HG03103 (cell line): Measurements from ENCODE around the gene RAB7B.

Experiments used
- ATAC-seq: cut with Tn5 transposase; IDR thresholded peaks from one replicate; pipeline ENCODE4 v1.9.1; 2021; ENCODE audit warnings: low read depth; ENCODE audit not compliant: unreplicated experiment

The RAB7B gene

DNA sequence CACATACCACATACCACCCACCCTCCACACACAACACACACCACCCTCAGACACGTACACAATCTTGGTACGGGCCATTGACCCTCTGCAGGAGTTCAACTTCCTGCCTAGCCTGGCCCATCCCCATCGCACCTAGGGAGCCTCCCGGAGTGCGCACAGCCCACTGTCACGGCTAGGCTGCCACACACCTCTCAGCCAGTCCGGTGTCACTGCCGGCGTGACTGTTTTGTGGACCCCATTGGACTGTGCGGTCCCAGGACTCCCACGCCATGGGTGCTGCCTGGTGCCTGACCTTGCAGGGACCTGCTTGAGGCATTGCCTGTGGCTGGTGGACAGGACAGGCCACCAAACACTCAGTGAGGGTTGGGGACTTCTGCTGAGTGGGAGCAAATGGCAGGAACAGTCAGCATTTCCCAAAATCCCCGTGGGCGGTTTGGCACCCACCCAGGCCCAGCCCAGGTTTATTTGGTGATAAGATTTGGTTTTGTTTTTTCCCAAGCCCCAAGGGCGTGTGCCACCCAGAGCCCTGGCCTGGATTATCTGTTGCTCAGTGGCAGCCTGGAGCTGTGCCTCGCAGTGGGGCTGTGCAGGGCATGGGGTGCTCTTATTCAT lies 27.7 kb downstream of the RAB7B start:
- ATAC-seq = no peak

DNA sequence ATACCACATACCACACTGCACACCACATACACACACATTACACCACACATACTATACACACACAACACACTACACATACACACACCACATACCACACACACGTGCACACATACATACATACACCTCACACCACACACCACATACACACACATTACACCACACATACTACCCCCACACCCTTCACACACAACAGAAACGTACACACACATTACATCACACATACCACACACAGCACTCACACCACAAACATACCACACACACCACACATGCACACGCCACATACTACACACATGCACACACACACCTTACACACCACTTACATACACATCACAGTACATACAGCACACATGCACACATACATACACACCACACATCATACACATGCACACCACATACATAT lies 28.5 kb downstream of the RAB7B start:
- no peak for ATAC-seq

DNA sequence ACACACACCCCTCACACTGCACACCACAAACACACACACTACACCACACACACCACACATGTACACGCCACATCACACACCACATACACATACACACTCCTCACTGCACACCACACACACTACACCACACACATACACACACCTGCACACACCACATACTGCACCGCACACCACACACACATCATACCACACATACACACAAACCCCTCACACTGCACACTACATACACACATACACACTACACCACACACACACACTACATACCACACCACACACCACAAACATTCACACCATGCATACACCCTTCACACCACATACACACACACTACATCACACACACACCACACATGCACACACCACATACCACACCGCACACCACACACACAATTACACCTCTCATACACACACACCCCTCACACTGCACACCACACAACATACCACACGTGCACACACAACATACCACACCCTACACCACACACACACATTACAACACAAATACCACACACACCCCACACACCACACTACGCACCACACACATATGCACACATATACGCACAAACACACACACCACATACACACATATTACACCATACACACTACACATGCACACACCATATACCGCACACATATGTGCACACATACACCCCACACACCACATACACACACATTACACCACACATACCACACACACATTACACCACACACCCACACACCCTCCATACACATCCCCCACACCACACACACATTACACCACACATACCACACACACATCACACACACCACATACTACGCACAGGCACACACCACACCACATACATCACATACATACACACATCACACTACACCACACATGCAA lies 29.6 kb downstream of the RAB7B start:
- ATAC-seq = no peak

DNA sequence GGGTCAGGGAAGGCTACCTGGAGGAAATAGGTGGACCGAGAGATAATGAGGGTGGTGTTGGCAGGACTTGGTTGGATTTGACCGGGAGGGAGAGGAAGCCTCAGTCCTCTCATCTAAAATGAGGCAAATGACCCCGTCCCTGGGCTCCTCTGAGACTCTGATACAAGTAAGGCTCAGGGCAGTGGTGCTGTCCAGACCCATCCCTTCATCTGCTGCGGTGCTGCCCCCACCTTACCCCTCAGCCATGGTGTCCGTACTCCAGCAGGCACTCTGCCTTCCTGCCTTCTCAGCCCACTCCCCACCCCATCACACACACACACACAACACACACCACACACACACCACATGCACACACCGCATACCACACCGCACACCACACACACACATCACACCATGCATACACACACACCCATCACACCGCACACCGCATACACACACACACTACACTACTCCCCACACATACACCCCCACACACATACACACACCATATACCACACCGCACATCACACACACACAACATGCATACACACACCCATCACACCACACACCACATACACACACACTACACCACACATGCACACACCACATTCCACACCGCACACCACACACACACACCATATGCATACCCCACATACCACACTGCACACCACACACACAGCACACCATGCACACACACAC lies 30.6 kb downstream of the RAB7B start:
- no peak for ATAC-seq

DNA sequence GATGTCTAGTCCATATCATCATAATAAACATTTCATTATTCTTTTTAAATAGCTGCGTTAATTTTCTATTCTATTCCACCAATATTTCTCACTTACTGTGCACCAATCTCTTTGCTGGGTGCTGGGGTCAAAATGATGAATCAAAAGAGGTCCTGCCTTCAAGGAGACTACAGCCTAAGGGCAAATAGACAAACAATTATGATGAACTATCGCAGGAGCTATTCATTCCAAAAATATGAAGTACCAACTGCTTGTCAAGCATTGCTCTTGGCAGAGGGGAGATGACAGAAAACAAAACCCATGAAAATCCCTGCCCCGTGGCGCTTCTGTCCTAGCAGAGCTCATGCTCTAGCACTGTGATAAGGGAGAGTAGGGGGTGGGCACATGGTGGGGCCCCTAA lies 31.1 kb downstream of the RAB7B start:
- ATAC-seq = no peak

DNA sequence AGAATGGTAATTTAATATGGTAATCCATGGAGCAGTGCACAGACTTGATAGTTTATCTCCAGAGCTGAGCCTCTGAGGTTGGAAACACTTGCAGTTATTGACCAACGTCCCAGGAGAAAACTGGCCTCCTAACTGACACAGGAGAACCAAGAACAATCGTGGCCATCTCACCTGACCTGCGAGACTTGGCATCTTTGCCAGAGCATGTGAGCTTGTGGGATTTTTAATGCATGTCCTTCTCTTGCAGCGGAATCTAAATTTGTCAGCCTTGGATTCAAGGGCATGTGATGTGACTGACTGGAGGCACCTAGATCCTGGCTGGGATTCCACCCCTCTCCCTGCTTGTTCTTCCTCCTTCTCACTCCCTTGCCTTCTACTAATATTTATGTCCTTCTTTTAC lies 32.1 kb downstream of the RAB7B start:
- ATAC-seq = no peak

DNA sequence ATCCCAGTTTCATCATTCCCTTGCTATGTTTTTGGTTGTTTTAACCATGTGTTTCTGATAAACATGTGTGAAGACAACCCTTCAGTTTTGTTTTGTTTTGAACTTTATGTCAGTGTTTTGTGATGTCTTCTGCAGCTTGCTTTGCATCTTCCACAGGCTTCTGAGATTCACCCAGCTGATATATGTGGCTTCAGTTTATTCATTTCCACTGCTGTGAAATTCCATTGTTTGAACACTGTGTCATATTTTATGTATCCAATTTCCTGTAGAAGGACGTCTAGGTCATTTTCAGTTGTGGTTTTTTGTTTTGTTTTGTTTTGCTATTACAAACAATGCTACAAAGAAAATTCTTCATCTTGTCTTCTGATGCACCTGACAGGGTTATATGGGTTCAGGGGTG lies 32.7 kb downstream of the RAB7B start:
- no peak for ATAC-seq

DNA sequence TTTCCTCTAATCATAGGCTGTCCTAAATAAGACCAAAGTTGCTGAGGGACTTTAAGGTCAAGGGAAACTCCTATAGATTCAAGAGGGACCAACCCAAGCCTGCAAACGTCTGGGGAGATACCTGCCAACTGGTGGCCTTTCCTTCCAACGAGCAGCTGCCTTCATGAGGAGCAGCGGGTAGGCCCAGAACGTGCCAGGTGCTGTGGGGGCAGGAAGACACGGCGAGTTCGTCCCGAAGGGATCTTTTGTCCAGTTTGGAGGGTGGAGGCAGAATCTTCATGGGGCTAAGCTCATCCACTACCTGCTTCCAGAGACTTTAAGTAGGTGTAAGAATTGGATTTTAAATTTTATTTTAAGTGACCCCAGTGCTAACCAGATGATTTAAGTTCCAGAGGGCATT lies 34.0 kb downstream of the RAB7B start:
- no peak for ATAC-seq

DNA sequence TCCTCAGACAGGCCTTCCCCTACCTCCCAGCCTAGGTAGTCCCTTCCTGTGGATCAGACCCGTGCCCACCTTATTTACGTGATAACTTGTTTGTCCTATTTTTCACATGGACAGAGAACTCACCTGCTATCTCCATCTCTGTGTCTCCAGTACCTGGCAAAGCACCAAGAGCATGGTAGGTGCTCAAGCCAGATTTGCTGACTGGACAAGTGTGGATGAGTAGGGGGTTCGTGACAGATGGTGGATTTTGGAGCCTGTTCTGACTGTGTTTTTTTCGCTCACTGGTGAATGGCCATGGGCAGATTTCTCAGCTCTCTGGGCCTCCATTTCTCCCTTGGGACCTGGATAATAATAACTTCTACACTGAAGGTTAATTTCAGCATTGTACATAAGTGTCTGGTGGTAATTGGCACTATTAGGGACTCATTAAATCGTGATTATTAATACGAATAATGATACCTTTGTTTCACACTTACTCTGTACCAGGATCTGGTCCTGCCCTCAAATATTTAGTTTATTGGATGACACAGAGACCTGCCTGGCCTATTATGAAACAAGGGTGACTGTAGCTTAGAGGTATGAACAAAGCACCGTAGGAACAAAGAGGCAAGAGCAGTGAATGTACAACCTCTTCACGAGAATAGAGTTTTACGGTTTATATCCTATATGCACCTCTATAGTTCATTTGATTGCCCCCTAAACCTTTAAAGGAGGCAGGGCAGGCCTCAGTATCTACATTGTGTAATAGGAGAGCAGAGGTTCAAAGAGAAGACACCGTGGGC lies 35.5 kb downstream of the RAB7B start:
- no peak for ATAC-seq

DNA sequence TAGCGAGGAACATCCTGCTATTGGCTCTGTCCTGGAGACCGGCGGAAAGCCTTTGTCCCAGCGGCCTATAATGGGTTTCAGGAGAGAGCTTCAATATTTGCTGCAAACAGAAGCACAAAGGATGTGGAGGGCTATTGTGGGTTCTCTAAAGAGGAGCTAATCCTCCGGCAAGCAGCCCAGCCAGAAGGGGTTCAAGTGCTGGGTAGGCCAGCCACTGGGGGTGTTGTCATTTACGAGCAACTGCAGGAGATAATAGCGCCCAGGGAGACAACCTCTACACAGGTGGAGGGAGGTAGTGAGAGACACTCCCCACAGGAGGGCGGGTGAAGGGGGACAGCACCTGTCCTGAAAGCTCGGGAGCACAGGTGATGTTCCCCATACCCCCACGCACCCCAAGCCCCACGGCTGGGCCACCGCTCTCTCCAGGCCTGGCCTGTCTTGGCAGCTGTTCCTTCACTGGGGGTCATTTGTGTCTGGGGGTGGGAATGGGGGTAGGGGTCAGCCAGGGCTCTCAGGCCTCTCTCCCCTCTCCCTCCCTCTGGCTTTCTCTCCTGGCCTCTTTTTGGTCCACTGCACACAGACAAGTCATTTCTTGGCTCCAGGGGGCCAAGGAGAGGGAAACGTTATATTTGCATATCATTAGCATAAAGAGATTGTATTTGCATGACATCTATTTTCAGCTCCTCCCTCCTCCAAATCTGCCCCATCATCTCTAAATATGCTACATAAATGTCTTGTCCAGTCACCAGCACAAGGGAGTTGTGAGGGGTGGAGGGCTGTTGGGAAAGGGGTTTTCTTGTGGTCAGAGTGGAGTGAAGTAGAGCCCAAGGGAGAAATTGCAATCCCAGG lies 37.9 kb downstream of the RAB7B start:
- ATAC-seq = no peak

DNA sequence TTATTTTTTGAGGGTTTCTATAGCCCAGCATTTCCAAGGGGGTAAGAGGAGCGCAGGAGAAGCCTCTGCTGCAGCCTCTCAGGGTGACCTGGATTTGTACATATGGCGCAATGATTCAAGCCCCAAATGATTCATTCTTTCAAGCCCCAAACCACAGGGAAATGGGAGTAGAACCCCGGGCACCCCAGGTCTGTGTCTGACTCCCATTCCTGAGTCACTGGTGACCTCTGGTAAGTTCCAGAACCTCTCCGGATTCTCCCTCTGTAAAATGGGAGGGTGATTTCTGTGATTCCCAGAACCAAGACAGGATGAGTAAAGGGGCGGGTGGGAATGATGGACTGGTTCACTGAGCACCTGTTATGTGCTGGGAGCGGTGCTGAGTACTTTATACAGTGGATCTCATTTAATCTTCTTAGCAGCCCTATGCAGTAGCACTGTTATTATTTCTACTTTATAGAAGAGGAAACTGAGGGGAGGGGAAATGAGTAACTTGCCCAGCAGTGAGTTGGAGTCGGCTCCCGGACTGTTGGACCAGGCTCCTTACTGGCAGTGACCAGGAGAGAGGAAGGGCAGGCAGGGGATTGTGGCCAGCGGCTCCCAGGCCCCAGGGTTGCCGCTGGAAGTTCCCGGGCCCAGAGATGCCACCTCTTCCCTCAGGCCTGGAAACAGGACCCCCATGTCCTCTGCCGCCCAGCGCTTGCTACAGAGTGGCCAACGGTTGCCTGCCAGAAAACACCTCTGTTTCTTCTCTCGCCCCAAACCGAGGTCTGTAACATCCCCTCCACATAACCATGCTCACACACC lies 39.6 kb downstream of the RAB7B start:
- no peak for ATAC-seq

DNA sequence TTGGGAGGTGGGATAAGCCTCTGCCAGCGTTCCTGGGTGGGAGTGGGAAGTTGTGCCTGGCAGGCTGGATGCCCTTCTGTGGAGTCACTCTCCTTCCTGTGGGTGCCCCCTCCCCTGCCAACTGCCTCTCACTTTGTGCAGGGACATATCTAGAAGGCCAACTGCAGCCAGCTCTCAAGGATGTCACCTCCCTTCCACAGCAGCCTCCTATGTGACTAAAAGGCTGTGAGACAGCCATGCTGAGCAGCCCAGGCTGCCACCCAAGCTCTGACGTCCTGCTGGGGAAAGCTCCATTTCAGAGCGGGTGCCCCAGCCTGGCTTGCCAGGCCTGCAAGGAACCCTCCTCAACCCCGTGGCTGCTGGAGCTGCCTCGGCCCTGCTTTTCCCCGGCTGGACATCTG lies 40.4 kb downstream of the RAB7B start:
- ATAC-seq = no peak

DNA sequence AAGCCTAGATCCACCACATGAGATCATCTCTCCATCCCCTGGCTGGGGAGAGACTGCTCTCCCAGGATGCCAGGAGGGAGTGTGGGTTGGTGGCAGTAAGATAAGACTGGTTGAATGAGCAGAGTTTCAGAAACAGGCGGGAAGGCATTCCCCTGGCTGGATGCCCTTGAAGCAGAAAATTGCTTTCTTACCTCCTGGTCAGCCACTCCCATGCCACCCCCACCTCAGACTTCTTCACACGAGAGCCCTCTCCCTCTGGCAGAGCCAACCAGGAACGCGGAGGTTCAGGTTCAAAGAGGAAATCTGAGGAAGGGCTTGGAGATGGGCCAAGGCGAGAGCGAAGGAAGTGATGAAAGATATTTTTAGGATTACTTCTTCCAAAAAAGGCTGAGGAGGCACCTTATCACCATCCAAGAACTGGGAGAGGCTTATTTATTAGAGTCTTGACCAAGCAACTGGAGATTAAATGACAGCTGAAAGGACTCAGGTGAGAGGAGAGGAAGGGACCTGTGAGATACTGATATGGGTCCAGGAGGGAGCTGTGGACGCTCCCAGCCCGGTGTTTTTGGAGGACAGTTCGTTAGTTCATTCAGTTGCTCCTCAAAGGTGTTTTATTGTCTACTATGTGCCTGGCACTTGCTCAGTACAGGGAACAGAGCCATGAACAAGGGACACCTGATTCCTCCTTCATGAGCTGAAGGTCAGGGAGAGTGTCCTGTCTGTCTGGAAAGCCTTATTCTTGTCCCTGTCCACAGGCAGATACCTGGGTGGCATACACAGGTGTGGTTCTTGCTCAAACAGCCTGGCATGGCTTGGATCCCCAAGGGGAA lies 41.0 kb downstream of the RAB7B start:
- no peak for ATAC-seq

DNA sequence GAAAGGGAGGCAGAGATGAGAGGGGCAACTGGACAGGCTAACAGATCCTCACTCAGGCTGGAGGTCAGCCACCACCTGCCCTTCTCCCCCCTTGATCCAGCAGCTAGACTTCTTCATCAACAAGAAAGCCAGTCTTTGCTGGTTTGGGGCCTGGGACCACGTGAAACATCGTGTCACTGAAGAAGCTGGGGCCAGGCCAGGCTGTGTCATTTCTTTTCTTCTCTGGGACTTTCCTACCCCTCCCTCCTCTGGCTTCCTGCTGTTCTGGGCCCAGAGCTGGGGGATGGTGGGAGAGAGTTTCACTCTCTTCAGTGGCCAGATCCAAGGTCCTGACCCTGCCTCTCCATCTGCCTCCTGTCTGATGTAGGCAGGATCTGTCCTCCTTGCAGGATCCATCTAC lies 41.8 kb downstream of the RAB7B start:
- ATAC-seq = no peak

DNA sequence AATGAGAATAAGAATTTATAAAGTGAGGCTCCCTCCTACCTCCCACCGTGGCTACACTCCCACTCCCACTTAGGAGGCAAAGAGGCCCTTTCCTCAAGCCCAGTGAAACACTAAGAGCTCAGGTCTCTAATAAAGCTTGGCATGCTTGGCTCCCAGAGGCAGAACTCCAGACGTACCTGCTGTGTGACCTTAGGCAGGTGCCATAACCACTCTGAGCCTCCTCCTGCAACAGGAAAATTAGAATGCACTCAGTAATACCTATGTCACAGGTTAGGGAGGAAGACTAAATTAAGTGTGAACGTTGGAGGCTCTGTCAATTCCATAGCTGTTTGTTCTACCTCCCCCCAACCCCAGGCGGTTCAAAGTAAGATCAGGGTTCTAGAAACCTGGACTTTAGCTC lies 43.4 kb downstream of the RAB7B start:
- ATAC-seq = no peak

DNA sequence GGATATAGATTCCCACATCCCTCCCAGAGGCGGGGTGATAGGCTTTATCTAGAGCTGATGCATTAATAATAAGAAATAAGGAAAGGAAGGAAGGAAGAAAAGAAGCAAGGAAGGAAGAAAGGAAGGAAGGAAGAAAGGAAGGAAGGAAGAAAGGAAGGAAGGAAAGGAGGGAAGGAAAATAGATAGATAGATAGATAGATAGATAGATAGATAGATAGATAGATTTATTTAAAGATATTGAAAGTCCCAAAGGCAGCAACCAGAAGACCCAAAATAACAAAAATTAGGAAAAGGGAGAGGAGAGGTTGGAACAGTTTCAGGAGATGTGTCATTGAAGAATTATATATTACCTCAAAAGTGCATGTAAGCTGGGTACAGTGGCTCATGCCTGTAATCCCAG lies 47.7 kb downstream of the RAB7B start:
- no peak for ATAC-seq

DNA sequence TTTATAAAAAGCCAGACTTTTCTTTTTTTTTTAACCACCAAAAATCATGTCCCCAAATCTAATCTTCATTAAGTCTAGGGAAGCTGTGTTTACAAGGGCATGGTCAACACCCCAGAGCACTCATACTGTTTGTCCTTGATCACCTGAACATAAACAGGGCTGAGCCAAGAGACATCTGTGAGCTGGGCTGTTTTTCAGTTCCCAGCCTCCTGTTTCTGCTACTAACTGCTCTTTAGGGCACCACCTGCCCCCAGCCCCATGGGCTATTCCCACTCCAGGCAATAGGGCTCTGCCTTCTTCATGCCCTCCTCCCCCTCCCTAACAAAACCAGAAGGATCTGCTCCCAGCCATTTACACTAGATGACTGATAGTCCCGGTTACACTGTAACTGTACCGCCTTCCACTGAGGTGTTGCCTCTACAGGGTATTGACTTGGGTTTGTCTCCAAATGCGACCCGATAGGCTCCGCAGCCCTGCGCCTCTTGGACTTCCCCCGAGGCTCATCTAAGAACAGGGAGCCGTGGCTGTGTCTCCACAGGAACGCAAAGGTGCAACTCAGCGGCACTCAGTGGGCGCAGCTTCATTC lies 48.3 kb downstream of the RAB7B start:
- ATAC-seq = no peak

DNA sequence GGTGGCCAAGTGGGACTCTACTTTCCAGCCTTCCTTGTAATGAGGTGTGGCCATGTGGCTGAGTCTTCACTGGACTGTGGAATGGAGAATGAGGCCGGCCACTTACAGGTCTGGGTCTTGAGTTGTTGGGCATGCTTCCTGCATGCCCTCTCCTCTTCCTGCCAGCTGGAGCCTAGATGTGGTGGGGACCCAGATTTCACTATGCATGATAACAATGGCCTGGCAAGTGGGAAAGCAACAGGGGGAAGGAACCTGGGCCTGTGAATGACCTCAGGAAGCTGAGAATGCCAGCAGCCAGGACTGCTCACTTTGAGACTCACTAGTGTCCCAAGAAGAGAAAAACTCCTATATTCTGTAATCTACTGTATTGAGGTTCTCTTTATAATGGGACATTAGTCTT lies 51.4 kb downstream of the RAB7B start:
- no peak for ATAC-seq
